HFFc6 (cell line): Measurements from ENCODE around the gene GPATCH4. TPM values are rescaled to one million over a fixed set of nuclear protein-coding genes. Genes with fewer than 3 reads are reported as not detected.

Experiments
- DNase-seq: peaks from one replicate; pipeline ENCODE4 v3.0.0-alpha.2; 2018
- H3K27ac Mint-ChIP-seq: 2 replicates; pipeline ENCODE4 v1.8.0; 2020; ENCODE audit warnings: mild to moderate bottlenecking, mixed read lengths
- H3K27me3 Mint-ChIP-seq: 2 replicates; pipeline ENCODE4 v1.8.0; 2021; ENCODE audit warnings: mild to moderate bottlenecking, moderate library complexity, mixed read lengths; ENCODE audit not compliant: insufficient read depth
- H3K36me3 Mint-ChIP-seq: 2 replicates; pipeline ENCODE4 v1.8.0; 2021; ENCODE audit warnings: low read depth, mixed read lengths
- H3K4me1 Mint-ChIP-seq: 2 replicates; pipeline ENCODE4 v1.8.0; 2020; ENCODE audit warnings: low read depth, mixed read lengths
- H3K4me3 Mint-ChIP-seq: 2 replicates; pipeline ENCODE4 v1.8.0; 2020; ENCODE audit warnings: mild to moderate bottlenecking, moderate library complexity, mixed read lengths
- H3K9me3 Mint-ChIP-seq: 2 replicates; pipeline ENCODE4 v1.8.0; 2020; ENCODE audit warnings: mild to moderate bottlenecking, mixed read lengths
- CTCF ChIP-seq: fragments of 200-600 bp; sonication (generic); IDR thresholded peaks from 2 replicates; pipeline ENCODE4 v1.5.0; 2021; ENCODE audit warnings: antibody characterized with exemption, mild to moderate bottlenecking
- total RNA-seq, 6 experiments: library from RNA; stranded (reverse); fragmentation: NEBNext Ultra II Directional; extraction: Animal tissue kit (Norgen Biotek cat#: 25700); gene quantifications; 2 replicates in 1 of 6; 3 replicates in 5 of 6; pipeline ENCODE4 v1.2.3, GENCODE V29; 2021

Gene GPATCH4
- total RNA-seq, 6 experiments from 2014 or later: 25.0 to 35.8 (median 32.7) TPM

GRCh38 chr1:156599811-156600210 is 1.5 kb downstream of the GPATCH4 start:
- Mint-ChIP-seq H3K27me3 (peaks cover 3% of the 10 kb centered on the region), H3K4me1 (peaks cover 28% of the 10 kb centered on the region), H3K9me3 (no peaks in the 10 kb centered on the region), H3K4me3 (peak overlapping the region; percentile 98), H3K27ac (no peak overlapping the region), H3K36me3 (peaks cover 11% of the 10 kb centered on the region; the same call in 1 of the 2 replicates)
- peak; percentile 47 for TF ChIP-seq CTCF
- DNase-seq: no peak

GRCh38 chr1:156598731-156599432 is 2.4 kb downstream of the GPATCH4 start:
- H3K4me1 Mint-ChIP-seq: peaks cover 28% of the 10 kb centered on the region
- peaks cover 11% of the 10 kb centered on the region; the same call in 1 of the 2 replicates for H3K36me3 Mint-ChIP-seq
- peaks cover 3% of the 10 kb centered on the region for H3K27me3 Mint-ChIP-seq
- no peaks in the 10 kb centered on the region for H3K9me3 Mint-ChIP-seq
- DNase-seq: no peak
- no peak for TF ChIP-seq CTCF
- no peak overlapping the region for H3K27ac Mint-ChIP-seq
- no peak overlapping the region for H3K4me3 Mint-ChIP-seq

GRCh38 chr1:156598125-156598524 is 3.2 kb downstream of the GPATCH4 start:
- Mint-ChIP-seq H3K9me3 (no peaks in the 10 kb centered on the region), H3K36me3 (peaks cover 11% of the 10 kb centered on the region; the same call in 1 of the 2 replicates), H3K4me3 (no peak overlapping the region), H3K27me3 (peaks cover 3% of the 10 kb centered on the region), H3K27ac (no peak overlapping the region; the same call in 1 of the 2 replicates), H3K4me1 (peaks cover 28% of the 10 kb centered on the region)
- TF ChIP-seq CTCF: no peak
- DNase-seq: no peak

- Mint-ChIP-seq H3K27me3 (peaks cover 3% of the 10 kb centered on the region), H3K36me3 (peaks cover 11% of the 10 kb centered on the region; the same call in 1 of the 2 replicates), H3K9me3 (no peaks in the 10 kb centered on the region), H3K4me1 (peaks cover 19% of the 10 kb centered on the region), H3K4me3 (no peak overlapping the region), H3K27ac (no peak overlapping the region)
- no peak for DNase-seq
- TF ChIP-seq CTCF: no peak
Observed at GRCh38 chr1:156596426-156596825, 4.9 kb downstream of the GPATCH4 start.

GRCh38 chr1:156595016-156595415 is 6.3 kb downstream of the GPATCH4 start:
- Mint-ChIP-seq H3K27me3 (no peaks in the 10 kb centered on the region; the same call in none of the 2 replicates), H3K9me3 (no peaks in the 10 kb centered on the region), H3K4me3 (no peak overlapping the region), H3K27ac (peak overlapping the region; percentile 1), H3K4me1 (peaks cover 16% of the 10 kb centered on the region), H3K36me3 (peaks cover 11% of the 10 kb centered on the region; the same call in 1 of the 2 replicates)
- TF ChIP-seq CTCF: no peak
- no peak for DNase-seq
